HL-60 (cell line): ENCODE results near the gene KRT33A.
"Not testable (repeated sequence)": the region's sequence is repeated elsewhere in the genome, so short reads cannot be mapped to it uniquely, and the experiment has no call there.

Experiments
- DNase-seq, 2 experiments: peaks; one replicate each; pipeline ENCODE4 v3.0.0-alpha.2; 2010 to 2020; ENCODE audit warnings: low read depth in 1 of 2, low spot score in 1 of 2
- H3K27ac ChIP-seq: fragments of 250-450 bp; sonication (Bioruptor Pico); replicated peaks from 2 replicates; pipeline ENCODE4 v1.5.1; 2020; ENCODE audit warnings: mild to moderate bottlenecking, moderate library complexity
- H3K27me3 ChIP-seq: fragments of 250-450 bp; sonication (Bioruptor Pico); 2 replicates; pipeline ENCODE4 v1.5.1; 2021; ENCODE audit warnings: mild to moderate bottlenecking, moderate library complexity; ENCODE audit not compliant: insufficient read depth, poor library complexity, severe bottlenecking
- H3K4me3 ChIP-seq: replicated peaks from 2 replicates; pipeline ENCODE4 v1.5.1; 2011; ENCODE audit warnings: mild to moderate bottlenecking, control low read depth, low read length; ENCODE audit not compliant: insufficient read depth
- CTCF ChIP-seq: IDR thresholded peaks from one replicate; pipeline ENCODE4 v1.5.1; 2011; ENCODE audit warnings: low read length, control low read depth, inconsistent platforms; ENCODE audit not compliant: insufficient read depth
- GABPA ChIP-seq: IDR thresholded peaks from 2 replicates; pipeline ENCODE4 v1.6.1; 2012; ENCODE audit warnings: low read depth
- POLR2AphosphoS5 ChIP-seq: IDR thresholded peaks from 2 replicates; pipeline ENCODE4 v1.6.1; 2012; ENCODE audit warnings: low read depth
- REST ChIP-seq: IDR thresholded peaks from 2 replicates; pipeline ENCODE4 v1.6.1; 2012; ENCODE audit warnings: low read depth; ENCODE audit not compliant: insufficient replicate concordance
- SPI1 ChIP-seq: IDR thresholded peaks from 2 replicates; pipeline ENCODE4 v1.6.1; 2012; ENCODE audit warnings: low read depth, mild to moderate bottlenecking, borderline replicate concordance

Gene KRT33A

GRCh38 chr17:41347869-41348760, 2.5 kb downstream of the KRT33A start:
- TF ChIP-seq SPI1 (no peak), POLR2AphosphoS5 (no peak), REST (no peak), GABPA (no peak), CTCF (no peak)
- no peak for DNase-seq
- Histone ChIP-seq H3K4me3 (no peak overlapping the region), H3K27me3 (no peaks in the 10 kb centered on the region), H3K27ac (no peak overlapping the region)

GRCh38 chr17:41346421-41346820, 4.2 kb downstream of the KRT33A start:
- DNase-seq, H3K27ac ChIP-seq, H3K27me3 ChIP-seq, H3K4me3 ChIP-seq: not testable (repeated sequence)

GRCh38 chr17:41345992-41346391, 4.6 kb downstream of the KRT33A start:
- no peak for DNase-seq
- Histone ChIP-seq H3K27me3 (no peaks in the 10 kb centered on the region), H3K27ac (no peak overlapping the region), H3K4me3 (no peak overlapping the region)
- TF ChIP-seq POLR2AphosphoS5, result no peak
- no peak for TF ChIP-seq CTCF
- no peak for TF ChIP-seq SPI1
- no peak for TF ChIP-seq REST
- no peak for TF ChIP-seq GABPA

DNA sequence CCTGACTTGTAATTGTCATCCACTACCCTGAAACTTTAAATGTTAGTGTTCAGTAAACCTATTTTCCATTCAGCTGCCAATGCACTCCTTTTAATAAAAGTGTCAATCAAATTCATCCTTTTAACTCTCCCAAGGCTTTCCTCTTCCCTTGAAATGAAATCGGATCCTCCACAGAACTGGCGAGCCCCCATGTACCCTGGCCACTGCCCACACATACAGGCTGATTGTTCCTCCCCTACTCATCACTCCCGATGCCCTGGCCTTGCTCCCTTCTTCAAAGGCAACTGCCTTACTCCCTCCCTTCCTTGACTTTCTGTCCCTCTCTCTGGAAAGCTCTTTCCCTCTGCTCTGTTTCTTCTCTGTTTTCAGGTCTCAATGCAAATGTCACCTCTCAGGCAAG, 7.6 kb downstream of the KRT33A start:
- Histone ChIP-seq H3K27me3 (peaks cover 4% of the 10 kb centered on the region), H3K4me3 (no peak overlapping the region), H3K27ac (no peak overlapping the region)
- DNase-seq, result no peak
- TF ChIP-seq CTCF (no peak), REST (no peak), POLR2AphosphoS5 (no peak), GABPA (no peak), SPI1 (no peak)
